Measurements from ENCODE around the gene B4GALT3.

The B4GALT3 gene

DNA sequence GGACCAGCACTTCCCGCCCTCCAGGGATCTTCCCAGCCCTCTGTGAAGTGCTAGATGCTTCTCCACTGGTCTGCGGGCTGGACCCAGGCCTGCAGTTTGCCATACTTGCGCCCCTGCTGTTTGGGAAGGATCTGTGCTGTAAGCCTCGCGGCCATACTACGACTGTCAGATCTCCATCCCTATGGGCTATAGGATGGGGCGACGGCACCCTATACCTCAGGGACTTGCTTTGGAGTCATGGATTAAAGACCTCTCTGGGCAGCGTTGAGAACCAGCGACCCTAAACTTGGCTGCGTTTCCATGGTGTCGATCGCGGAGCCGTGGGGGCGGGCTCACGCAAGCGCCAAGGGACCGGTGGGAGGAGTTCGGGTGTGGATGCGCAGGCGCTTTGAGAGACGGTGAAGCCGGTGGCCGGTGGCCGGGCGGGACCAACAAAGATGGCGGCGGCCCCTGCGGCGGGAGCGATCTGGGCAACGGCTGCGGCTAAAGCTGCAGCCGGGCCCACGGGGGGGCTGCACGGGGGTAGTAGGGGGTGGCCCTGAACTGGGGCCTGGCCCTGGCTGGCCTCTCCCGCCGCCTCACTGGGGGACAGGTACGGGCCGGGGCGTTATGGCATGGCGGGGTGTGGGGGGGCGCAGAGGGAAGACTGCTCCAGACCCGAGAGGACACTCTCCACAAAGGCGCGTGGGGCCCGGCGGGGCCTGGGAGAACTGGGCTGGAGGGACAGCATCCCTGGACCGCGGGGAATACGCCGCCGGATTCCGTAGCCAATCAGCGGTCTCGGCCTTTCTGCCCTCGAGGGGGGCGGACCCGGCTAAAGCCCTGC lies 18.0 kb downstream of the B4GALT3 start, which contains the start of gene USP21 (continued):
- TF ChIP-seq PATZ1 (CRISPR knock-in tag; IDR thresholded peaks at IDR 0.05; ENCODE audit: borderline replicate concordance): no peak
- no peak for TF ChIP-seq ZFP30 (CRISPR knock-in tag; IDR thresholded peaks at IDR 0.05)

DNA sequence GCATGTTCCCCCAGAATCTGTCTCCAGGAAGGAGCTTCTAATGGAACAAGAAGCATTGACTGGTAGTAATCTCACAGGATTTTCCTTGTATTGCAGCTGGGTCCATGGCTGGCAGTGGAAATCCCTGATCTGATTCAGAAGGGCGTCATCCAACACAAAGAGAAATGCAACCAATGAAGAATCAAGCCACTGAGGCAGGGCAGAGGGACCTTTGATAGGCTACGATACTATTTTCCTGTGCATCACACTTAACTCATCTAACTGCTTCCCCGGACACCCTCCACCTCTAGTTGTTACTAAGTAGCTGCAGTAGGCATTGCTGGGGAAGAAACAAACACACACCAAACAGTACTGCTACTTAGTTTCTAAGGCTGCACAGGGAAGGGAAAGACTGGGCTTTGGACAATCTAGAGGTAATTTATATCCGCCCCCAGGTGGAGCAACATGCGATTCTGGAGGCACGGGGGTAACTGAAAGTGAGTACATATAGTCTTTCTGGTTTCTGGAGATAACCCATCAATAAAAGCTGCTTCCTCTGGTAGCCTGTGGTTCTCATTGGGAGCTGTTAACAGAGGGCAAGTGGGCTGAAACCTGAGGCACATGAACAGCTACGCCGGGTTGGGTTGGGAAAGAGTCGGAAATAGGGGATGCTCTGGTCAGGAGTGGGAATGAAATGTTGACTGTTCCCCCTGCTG lies 18.8 kb downstream of the B4GALT3 start:
- TF ChIP-seq GLIS3 (CRISPR knock-in tag; IDR thresholded peaks at IDR 0.05): no peak
- no peak for TF ChIP-seq ZNF565 (CRISPR knock-in tag; conservative IDR thresholded peaks at IDR 0.05; ENCODE audit: low read depth)
- no peak for TF ChIP-seq ZC3H10 (CRISPR knock-in tag; IDR thresholded peaks at IDR 0.05)
- TF ChIP-seq ZNF8 (CRISPR knock-in tag; IDR thresholded peaks at IDR 0.05): no peak
- TF ChIP-seq OSR1 (CRISPR knock-in tag; IDR thresholded peaks at IDR 0.05): no peak
- no peak for ATAC-seq

- TF ChIP-seq ARNTL (CRISPR knock-in tag; IDR thresholded peaks at IDR 0.05; ENCODE audit: borderline replicate concordance, low read depth) (no peak), PPARA (CRISPR knock-in tag; IDR thresholded peaks at IDR 0.05; ENCODE audit: borderline replicate concordance) (no peak), ZFP30 (CRISPR knock-in tag; IDR thresholded peaks at IDR 0.05) (no peak), ISL1 (CRISPR knock-in tag; IDR thresholded peaks at IDR 0.05) (no peak), ZNF565 (CRISPR knock-in tag; conservative IDR thresholded peaks at IDR 0.05; ENCODE audit: low read depth) (no peak), RARB (CRISPR knock-in tag; IDR thresholded peaks at IDR 0.05) (no peak), CREB5 (CRISPR knock-in tag; IDR thresholded peaks at IDR 0.05; ENCODE audit: low read depth) (no peak), ESRRG (CRISPR knock-in tag; IDR thresholded peaks at IDR 0.05) (no peak), TOX (CRISPR knock-in tag; IDR thresholded peaks at IDR 0.05; ENCODE audit: borderline replicate concordance) (no peak), ZNF70 (CRISPR knock-in tag; IDR thresholded peaks at IDR 0.05) (no peak), POU6F1 (CRISPR knock-in tag; IDR thresholded peaks at IDR 0.05; ENCODE audit: borderline replicate concordance, low read depth) (no peak)
- TF ChIP-seq, protein P1, sequence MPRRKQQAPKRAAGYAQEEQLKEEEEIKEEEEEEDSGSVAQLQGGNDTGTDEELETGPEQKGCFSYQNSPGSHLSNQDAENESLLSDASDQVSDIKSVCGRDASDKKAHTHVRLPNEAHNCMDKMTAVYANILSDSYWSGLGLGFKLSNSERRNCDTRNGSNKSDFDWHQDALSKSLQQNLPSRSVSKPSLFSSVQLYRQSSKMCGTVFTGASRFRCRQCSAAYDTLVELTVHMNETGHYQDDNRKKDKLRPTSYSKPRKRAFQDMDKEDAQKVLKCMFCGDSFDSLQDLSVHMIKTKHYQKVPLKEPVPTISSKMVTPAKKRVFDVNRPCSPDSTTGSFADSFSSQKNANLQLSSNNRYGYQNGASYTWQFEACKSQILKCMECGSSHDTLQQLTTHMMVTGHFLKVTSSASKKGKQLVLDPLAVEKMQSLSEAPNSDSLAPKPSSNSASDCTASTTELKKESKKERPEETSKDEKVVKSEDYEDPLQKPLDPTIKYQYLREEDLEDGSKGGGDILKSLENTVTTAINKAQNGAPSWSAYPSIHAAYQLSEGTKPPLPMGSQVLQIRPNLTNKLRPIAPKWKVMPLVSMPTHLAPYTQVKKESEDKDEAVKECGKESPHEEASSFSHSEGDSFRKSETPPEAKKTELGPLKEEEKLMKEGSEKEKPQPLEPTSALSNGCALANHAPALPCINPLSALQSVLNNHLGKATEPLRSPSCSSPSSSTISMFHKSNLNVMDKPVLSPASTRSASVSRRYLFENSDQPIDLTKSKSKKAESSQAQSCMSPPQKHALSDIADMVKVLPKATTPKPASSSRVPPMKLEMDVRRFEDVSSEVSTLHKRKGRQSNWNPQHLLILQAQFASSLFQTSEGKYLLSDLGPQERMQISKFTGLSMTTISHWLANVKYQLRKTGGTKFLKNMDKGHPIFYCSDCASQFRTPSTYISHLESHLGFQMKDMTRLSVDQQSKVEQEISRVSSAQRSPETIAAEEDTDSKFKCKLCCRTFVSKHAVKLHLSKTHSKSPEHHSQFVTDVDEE (CRISPR knock-in tag; IDR thresholded peaks at IDR 0.05): no peak
- TF ChIP-seq, protein P2, sequence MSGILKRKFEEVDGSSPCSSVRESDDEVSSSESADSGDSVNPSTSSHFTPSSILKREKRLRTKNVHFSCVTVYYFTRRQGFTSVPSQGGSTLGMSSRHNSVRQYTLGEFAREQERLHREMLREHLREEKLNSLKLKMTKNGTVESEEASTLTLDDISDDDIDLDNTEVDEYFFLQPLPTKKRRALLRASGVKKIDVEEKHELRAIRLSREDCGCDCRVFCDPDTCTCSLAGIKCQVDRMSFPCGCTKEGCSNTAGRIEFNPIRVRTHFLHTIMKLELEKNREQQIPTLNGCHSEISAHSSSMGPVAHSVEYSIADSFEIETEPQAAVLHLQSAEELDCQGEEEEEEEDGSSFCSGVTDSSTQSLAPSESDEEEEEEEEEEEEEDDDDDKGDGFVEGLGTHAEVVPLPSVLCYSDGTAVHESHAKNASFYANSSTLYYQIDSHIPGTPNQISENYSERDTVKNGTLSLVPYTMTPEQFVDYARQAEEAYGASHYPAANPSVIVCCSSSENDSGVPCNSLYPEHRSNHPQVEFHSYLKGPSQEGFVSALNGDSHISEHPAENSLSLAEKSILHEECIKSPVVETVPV (CRISPR knock-in tag; IDR thresholded peaks at IDR 0.05): no peak
- no peak for ATAC-seq
These were observed 19.4 kb downstream of the B4GALT3 start for GRCh38 chr1:161157867-161158266.

Data from SK-N-SH treated with all-trans-retinoic acid at 6 μM for 48 hours (cell line).